Esophagus squamous epithelium (tissue), 4 donors: Measurements from ENCODE around the gene MMP14.

Source experiments
- CTCF ChIP-seq, 6 experiments: fragments of 450-650 bp in 4 of 6; fragments of 200-600 bp in 2 of 6; sonication (generic) in 2 of 6; IDR thresholded peaks; one replicate each; pipeline ENCODE4 v1.5.1; 2016 to 2019; ENCODE audit warnings: antibody characterized with exemption in 6 of 6, mild to moderate bottlenecking in 4 of 6, moderate library complexity in 4 of 6
- POLR2A ChIP-seq, 4 donors: fragments of 450-650 bp; IDR thresholded peaks; one replicate each; pipeline ENCODE4 v1.6.1; 2017; ENCODE audit warnings: antibody characterized with exemption in 4 of 4, mild to moderate bottlenecking in 4 of 4, moderate library complexity in 3 of 4

DNA sequence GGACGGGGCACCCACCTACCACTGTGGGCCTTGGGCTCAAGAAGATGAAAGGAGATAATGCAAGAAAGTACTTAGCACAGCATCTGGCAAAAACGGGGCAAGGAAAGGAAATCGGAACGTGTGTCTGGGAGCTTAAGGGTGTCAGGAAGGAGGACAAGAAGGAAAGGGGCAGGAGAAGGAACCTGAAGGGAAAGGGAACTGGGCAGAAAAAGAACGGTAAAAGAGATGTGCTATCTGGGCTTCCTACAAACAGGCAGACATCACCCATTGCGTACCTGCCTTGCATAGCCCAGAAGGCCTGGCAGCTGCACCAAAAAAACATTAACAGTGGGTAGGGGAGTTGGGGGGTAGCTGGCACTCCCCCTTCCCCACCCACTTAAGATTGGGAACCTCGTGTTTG is 45.7 kb downstream of the MMP14 start:
- TF ChIP-seq CTCF (IDR thresholded peaks at IDR 0.05) (no peak), POLR2A (IDR thresholded peaks at IDR 0.05) (no peak)
